Endothelial cell of umbilical vein (primary cell): ENCODE data around the gene GOLPH3.

Experiments
- CTCF ChIP-seq, 2 donors: IDR thresholded peaks; 1 replicate in 1 of 2; 2 replicates in 1 of 2; pipeline ENCODE4 v1.5.1; 2011; ENCODE audit warnings: low read length in 2 of 2, mild to moderate bottlenecking in 2 of 2, moderate library complexity in 2 of 2, control low read depth in 1 of 2, inconsistent platforms in 1 of 2, low read depth in 1 of 2; ENCODE audit not compliant: insufficient read depth in 1 of 2; ENCODE audit errors: extremely low read depth in 1 of 2
- GATA2 ChIP-seq: IDR thresholded peaks from 2 replicates; pipeline ENCODE4 v1.7.0; 2011; ENCODE audit warnings: low read depth, mild to moderate bottlenecking, moderate library complexity, mixed read lengths, low read length; ENCODE audit not compliant: insufficient read length, insufficient read depth
- JUN ChIP-seq: IDR thresholded peaks from 2 replicates; pipeline ENCODE4 v1.6.1; 2011; ENCODE audit warnings: borderline replicate concordance, low read depth; ENCODE audit not compliant: insufficient read length, insufficient read depth
- MAX ChIP-seq: IDR thresholded peaks from 2 replicates; pipeline ENCODE4 v1.6.1; 2011; ENCODE audit not compliant: insufficient read depth, insufficient read length
- MYC ChIP-seq: IDR thresholded peaks from one replicate; pipeline ENCODE4 v1.6.1; 2011; ENCODE audit warnings: mild to moderate bottlenecking, low read depth, low read length
- POLR2A ChIP-seq: IDR thresholded peaks from 2 replicates; pipeline ENCODE4 v1.6.1; 2012; ENCODE audit warnings: low read depth, mild to moderate bottlenecking, control low read depth, low read length
- POLR2AphosphoS5 ChIP-seq: IDR thresholded peaks from 2 replicates; pipeline ENCODE4 v1.6.1; 2012; ENCODE audit warnings: low read depth, mild to moderate bottlenecking, control low read depth, low read length, moderate library complexity; ENCODE audit not compliant: insufficient read depth

GRCh38 chr5:32147959-32148358 lies 26.2 kb downstream of the GOLPH3 start:
- TF ChIP-seq CTCF (IDR thresholded peaks at IDR 0.05; ENCODE audit: extremely low read depth in 1 of 2, insufficient read depth in 1 of 2, low read depth in 1 of 2, low read length in 2 of 2) (no peak), POLR2AphosphoS5 (no peak), GATA2 (no peak), MAX (no peak), POLR2A (no peak), MYC (no peak), JUN (no peak)
